Activated T-helper 1 cell treated with anti-CD3 and anti-CD28 coated beads, Interleukin-2, amount 50 U/mL, for 16 hours (primary cell): Measurements from ENCODE around the gene ABLIM2.

ENCODE experiments used
- DNase-seq, 2 donors: peaks; one replicate each; pipeline ENCODE4 v3.0.0-alpha.2; 2020; ENCODE audit warnings: low read depth in 1 of 2, low spot score in 1 of 2

ABLIM2 gene

GRCh38 chr4:8073206-8073863 lies 85.3 kb downstream of the ABLIM2 start:
- DNase-seq: no peak

GRCh38 chr4:8072235-8072968 lies 86.2 kb downstream of the ABLIM2 start:
- no peak for DNase-seq

- no peak for DNase-seq
Measured at GRCh38 chr4:8071766-8072165, 86.8 kb downstream of the ABLIM2 start.

- DNase-seq: no peak
Measured at GRCh38 chr4:8070736-8071718, 87.6 kb downstream of the ABLIM2 start.

GRCh38 chr4:8069102-8069752 lies 89.4 kb downstream of the ABLIM2 start:
- DNase-seq: no peak

GRCh38 chr4:8067945-8068896 lies 90.4 kb downstream of the ABLIM2 start:
- no peak for DNase-seq

- DNase-seq: no peak
Measured at GRCh38 chr4:8067274-8067936, 91.2 kb downstream of the ABLIM2 start.

GRCh38 chr4:8066336-8066931 lies 92.2 kb downstream of the ABLIM2 start:
- no peak for DNase-seq

- DNase-seq: no peak
Measured at GRCh38 chr4:8063974-8064563, 94.5 kb downstream of the ABLIM2 start.

- no peak for DNase-seq
Measured at GRCh38 chr4:8061573-8061972, 97.0 kb downstream of the ABLIM2 start.

- DNase-seq: no peak
Measured at GRCh38 chr4:8061145-8061544, 97.5 kb downstream of the ABLIM2 start.

GRCh38 chr4:8060632-8061031 lies 98.0 kb downstream of the ABLIM2 start:
- no peak for DNase-seq

GRCh38 chr4:8058031-8058479 lies 100.6 kb downstream of the ABLIM2 start:
- no peak for DNase-seq

GRCh38 chr4:8055206-8055605 lies 103.4 kb downstream of the ABLIM2 start:
- no peak for DNase-seq

GRCh38 chr4:8053688-8054449 lies 104.7 kb downstream of the ABLIM2 start:
- DNase-seq: no peak

GRCh38 chr4:8052160-8052691 lies 106.4 kb downstream of the ABLIM2 start:
- no peak for DNase-seq

GRCh38 chr4:8051644-8052043 lies 107.0 kb downstream of the ABLIM2 start:
- no peak for DNase-seq
